LNCaP clone FGC (cell line): ENCODE results near the gene IQGAP1.
A peak's percentile ranks its signal among the peaks of the same experiment; 100 is the strongest.

Experiments used
- DNase-seq: peaks from one replicate; pipeline ENCODE4 v3.0.0-alpha.2; 2011; ENCODE audit warnings: low read depth
- H3K4me3 ChIP-seq: 2 replicates; pipeline ENCODE4 v1.5.1; 2011; ENCODE audit warnings: mild to moderate bottlenecking, low read depth, low read length, control low read depth
- TF ChIP-seq, protein P1 (sequence below): IDR thresholded peaks from 2 replicates; pipeline ENCODE4 v1.5.1; 2012; ENCODE audit warnings: mild to moderate bottlenecking; ENCODE audit not compliant: control insufficient read depth, insufficient read depth; ENCODE audit errors: extremely low read depth

Gene IQGAP1

GRCh38 chr15:90531147-90531546 is 143.1 kb downstream of the IQGAP1 start:
- peak overlapping the region; percentile 79 for H3K4me3 ChIP-seq
- TF ChIP-seq, protein P1, sequence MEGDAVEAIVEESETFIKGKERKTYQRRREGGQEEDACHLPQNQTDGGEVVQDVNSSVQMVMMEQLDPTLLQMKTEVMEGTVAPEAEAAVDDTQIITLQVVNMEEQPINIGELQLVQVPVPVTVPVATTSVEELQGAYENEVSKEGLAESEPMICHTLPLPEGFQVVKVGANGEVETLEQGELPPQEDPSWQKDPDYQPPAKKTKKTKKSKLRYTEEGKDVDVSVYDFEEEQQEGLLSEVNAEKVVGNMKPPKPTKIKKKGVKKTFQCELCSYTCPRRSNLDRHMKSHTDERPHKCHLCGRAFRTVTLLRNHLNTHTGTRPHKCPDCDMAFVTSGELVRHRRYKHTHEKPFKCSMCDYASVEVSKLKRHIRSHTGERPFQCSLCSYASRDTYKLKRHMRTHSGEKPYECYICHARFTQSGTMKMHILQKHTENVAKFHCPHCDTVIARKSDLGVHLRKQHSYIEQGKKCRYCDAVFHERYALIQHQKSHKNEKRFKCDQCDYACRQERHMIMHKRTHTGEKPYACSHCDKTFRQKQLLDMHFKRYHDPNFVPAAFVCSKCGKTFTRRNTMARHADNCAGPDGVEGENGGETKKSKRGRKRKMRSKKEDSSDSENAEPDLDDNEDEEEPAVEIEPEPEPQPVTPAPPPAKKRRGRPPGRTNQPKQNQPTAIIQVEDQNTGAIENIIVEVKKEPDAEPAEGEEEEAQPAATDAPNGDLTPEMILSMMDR, result no peak
- DNase-seq, result no peak

DNA sequence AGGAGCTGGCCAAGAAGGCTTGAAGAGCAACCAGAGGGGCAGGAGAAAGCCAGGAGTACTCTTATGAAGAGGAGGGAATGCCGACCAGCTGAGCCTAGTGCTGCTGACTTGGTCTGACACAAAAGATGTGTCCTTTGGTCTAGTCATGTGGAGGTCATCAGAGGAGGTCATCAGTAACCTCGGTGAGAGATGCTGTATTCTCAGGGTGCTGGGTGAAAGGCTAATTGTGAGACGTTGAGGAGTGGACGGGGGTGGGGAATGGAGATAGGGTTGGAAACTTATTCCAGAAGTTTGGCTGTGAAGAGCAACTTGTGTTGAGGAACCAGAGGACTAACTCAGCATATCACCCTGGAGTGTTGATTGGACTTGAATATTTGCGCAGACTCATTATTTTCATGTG is 147.2 kb downstream of the IQGAP1 start:
- TF ChIP-seq, protein P1, result no peak
- no peak for DNase-seq

DNA sequence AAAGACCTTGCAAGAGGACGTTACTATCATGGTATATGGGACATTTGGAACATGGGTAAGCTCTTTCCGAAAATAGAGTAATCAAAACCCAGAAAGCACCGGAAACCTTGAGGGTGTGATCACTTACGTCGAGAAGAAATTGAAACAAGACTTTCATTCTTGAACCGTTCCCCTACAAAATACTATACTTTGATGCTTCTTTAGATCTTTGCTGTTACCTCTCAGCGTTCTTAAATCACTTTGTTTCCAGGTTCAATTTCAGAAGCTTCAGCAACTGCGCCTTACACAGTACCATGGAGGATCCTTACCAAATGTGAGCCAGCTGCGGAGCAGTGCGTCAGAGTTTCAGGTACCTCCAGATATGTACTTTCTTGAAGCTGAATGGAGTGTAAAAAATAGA is 151.7 kb downstream of the IQGAP1 start:
- no peak for DNase-seq
- H3K4me3 ChIP-seq, result no peak overlapping the region
- TF ChIP-seq, protein P1, result no peak

More for the DNA sequence above, 147.2 kb downstream of the IQGAP1 start:
- H3K4me3 ChIP-seq, result no peak overlapping the region

- TF ChIP-seq, protein P1, result no peak
- no peak for DNase-seq
- no peak overlapping the region for H3K4me3 ChIP-seq
Observed at GRCh38 chr15:90540768-90541167, 152.7 kb downstream of the IQGAP1 start.

GRCh38 chr15:90545095-90545494 is 157.1 kb downstream of the IQGAP1 start:
- H3K4me3 ChIP-seq, result no peak overlapping the region
- no peak for DNase-seq
- TF ChIP-seq, protein P1, result no peak

GRCh38 chr15:90547540-90547939 is 159.5 kb downstream of the IQGAP1 start:
- H3K4me3 ChIP-seq, result no peak overlapping the region
- TF ChIP-seq, protein P1, result no peak
- no peak for DNase-seq

- no peak for DNase-seq
- TF ChIP-seq, protein P1, result no peak
- no peak overlapping the region for H3K4me3 ChIP-seq
Observed at GRCh38 chr15:90550919-90551318, 162.9 kb downstream of the IQGAP1 start.
